ENCODE results near the gene LMO7. TPM values are rescaled to one million over a fixed set of nuclear protein-coding genes. Genes with fewer than 3 reads are reported as not detected.

LMO7 gene
- total RNA-seq, 1 experiment from 2014 or later = 20.4 TPM

DNA sequence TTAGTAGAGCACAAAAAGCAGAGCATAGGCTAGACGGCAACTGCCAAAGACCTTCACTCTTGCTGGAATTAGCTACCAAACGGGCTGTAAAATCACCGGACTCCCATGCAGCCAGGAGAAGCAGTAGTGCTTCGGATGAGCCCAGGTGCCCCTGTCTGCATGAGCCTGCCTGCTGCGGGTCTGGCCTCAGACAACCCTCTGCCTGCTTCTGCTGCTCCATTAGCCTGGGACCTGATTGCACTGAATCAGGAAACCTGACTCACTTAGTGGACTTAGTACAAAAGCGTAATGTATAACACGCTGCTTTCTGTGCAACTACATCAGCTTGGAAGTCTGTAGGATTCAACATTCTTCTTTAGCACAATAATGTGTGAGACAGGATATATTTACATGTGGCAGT is 170.0 kb downstream of the LMO7 start:
- H2BK5ac ChIP-seq (ENCODE audit: insufficient read length, low read length) = no peak overlapping the region
- no peak overlapping the region for H3K14ac ChIP-seq (ENCODE audit: insufficient read depth, low read length)
- no peak overlapping the region for H3K23ac ChIP-seq (ENCODE audit: insufficient read length, low read depth, low read length)
- H3K4me1 ChIP-seq (ENCODE audit: insufficient read depth, low read length) = peaks cover 13% of the 10 kb centered on the region; the same call in 1 of the 2 replicates
- no peak overlapping the region for H3K4ac ChIP-seq (ENCODE audit: low read depth, low read length)
- H4K91ac ChIP-seq (ENCODE audit: insufficient read length, low read depth, low read length) = no peak overlapping the region
- peaks cover 50 to 54% of the 10 kb centered on the region in 2 experiments for H3K4me1 Mint-ChIP-seq
- H2BK12ac ChIP-seq (ENCODE audit: insufficient read length, low read depth, low read length) = no peak overlapping the region
- H3K27ac Mint-ChIP-seq = no peak overlapping the region; a peak in 1 of 7 replicates
- H3K18ac ChIP-seq (ENCODE audit: insufficient read length, low read depth, low read length) = no peak overlapping the region
- peaks cover 6% of the 10 kb centered on the region for H3K27me3 Mint-ChIP-seq (ENCODE audit: low read depth)
- H4K8ac ChIP-seq (replicated peaks; ENCODE audit: insufficient read length, low read depth, low read length) = no peak overlapping the region
- no peak overlapping the region for H3K27ac ChIP-seq (ENCODE audit: insufficient read length, low read depth, low read length)
- H3T11ph ChIP-seq (ENCODE audit: low read length) = no peak overlapping the region
- no peaks in the 10 kb centered on the region for H3K9me3 ChIP-seq (ENCODE audit: control insufficient read depth, low read depth, low read length)
- H4K20me1 ChIP-seq (ENCODE audit: control insufficient read depth, insufficient read depth, insufficient read length) = no peaks in the 10 kb centered on the region
- no peak overlapping the region for H2AK5ac ChIP-seq (ENCODE audit: insufficient read length, low read length)
- no peak overlapping the region for H3K9ac ChIP-seq (ENCODE audit: extremely low read depth, insufficient read length, low read length)
- H3K79me2 ChIP-seq (ENCODE audit: insufficient read depth, low read length) = no peaks in the 10 kb centered on the region
- no peak overlapping the region for H3K4me3 Mint-ChIP-seq
- no peaks in the 10 kb centered on the region for H3K79me1 ChIP-seq (ENCODE audit: insufficient read depth, low read depth, low read length, poor library complexity, severe bottlenecking)
- no peak for DNase-seq
- WGBS (ENCODE audit: extremely low coverage, insufficient read length, low lambda C conversion rate) = no CpG with 5 or more reads among the region's 7 CpGs
- H2BK15ac ChIP-seq (ENCODE audit: low read depth, low read length) = no peak overlapping the region
- H2BK20ac ChIP-seq (ENCODE audit: low read depth, low read length, poor library complexity, severe bottlenecking) = no peak overlapping the region
- peaks cover 0 to 7% (median 5%) of the 10 kb centered on the region in 3 experiments; a peak in 2 of 7 replicates for H3K36me3 Mint-ChIP-seq (ENCODE audit: insufficient read depth in 1 of 3, low read depth in 3 of 3)
- H3K56ac ChIP-seq (ENCODE audit: insufficient read length, low read depth, low read length) = no peak overlapping the region
- no peak overlapping the region for H2BK120ac ChIP-seq (ENCODE audit: low read depth, low read length, poor library complexity, severe bottlenecking)
- H3K9me3 Mint-ChIP-seq = no peaks in the 10 kb centered on the region
- TF ChIP-seq, protein P1, sequence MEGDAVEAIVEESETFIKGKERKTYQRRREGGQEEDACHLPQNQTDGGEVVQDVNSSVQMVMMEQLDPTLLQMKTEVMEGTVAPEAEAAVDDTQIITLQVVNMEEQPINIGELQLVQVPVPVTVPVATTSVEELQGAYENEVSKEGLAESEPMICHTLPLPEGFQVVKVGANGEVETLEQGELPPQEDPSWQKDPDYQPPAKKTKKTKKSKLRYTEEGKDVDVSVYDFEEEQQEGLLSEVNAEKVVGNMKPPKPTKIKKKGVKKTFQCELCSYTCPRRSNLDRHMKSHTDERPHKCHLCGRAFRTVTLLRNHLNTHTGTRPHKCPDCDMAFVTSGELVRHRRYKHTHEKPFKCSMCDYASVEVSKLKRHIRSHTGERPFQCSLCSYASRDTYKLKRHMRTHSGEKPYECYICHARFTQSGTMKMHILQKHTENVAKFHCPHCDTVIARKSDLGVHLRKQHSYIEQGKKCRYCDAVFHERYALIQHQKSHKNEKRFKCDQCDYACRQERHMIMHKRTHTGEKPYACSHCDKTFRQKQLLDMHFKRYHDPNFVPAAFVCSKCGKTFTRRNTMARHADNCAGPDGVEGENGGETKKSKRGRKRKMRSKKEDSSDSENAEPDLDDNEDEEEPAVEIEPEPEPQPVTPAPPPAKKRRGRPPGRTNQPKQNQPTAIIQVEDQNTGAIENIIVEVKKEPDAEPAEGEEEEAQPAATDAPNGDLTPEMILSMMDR (conservative IDR thresholded peaks at IDR 0.05) = no peak
- H3K27me3 ChIP-seq (ENCODE audit: insufficient read depth, low read length) = no peaks in the 10 kb centered on the region
- no peaks in the 10 kb centered on the region for H3K23me2 ChIP-seq (ENCODE audit: insufficient read length, low read depth, low read length, poor library complexity, severe bottlenecking)
- no peak overlapping the region for H4K5ac ChIP-seq (ENCODE audit: insufficient read length, low read depth, low read length)
- no peak overlapping the region for H3K4me2 ChIP-seq (ENCODE audit: insufficient read depth, insufficient read length, low read length)
- H2AFZ ChIP-seq (ENCODE audit: low read length) = no peak overlapping the region
